ENCODE results near the gene PCAT7.
A peak's percentile ranks its signal among the peaks of the same experiment; 100 is the strongest.
"Not testable (repeated sequence)": the region's sequence is repeated elsewhere in the genome, so short reads cannot be mapped to it uniquely, and the experiment has no call there.

The PCAT7 gene

DNA sequence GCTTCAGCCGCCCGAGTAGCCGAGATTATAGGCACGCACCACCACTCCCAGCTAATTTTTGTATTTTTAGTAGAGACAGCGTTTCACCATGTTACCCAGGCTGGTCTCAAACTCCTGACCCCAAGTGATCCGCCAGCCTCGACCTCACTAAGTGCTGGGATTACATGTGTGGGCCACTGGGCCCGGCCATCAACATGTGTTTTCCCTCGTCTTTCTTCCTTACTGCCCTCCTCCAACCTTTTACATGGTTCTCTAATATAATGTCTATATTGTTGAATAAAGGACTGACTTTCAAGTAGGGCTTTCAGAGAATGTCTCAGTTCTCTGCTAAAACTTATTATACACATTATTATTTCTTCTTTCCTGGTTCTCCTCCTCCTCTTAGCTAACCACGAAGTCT lies 21.3 kb upstream of the PCAT7 start:
- no peak for DNase-seq (ENCODE audit: low spot score)
- no peak overlapping the region for H3K27ac ChIP-seq
- CTCF ChIA-PET = interaction anchor here (0.6 kb wide), 1 partner anchor 13 kb away, joined by 4 read pairs; no protein-coding TSS in a partner anchor
- POLR2A ChIA-PET (ENCODE audit: low non-redundant PET) = no interaction called here
- no peak for TF ChIP-seq CTCF (conservative IDR thresholded peaks at IDR 0.05; ENCODE audit: low read depth)

DNA sequence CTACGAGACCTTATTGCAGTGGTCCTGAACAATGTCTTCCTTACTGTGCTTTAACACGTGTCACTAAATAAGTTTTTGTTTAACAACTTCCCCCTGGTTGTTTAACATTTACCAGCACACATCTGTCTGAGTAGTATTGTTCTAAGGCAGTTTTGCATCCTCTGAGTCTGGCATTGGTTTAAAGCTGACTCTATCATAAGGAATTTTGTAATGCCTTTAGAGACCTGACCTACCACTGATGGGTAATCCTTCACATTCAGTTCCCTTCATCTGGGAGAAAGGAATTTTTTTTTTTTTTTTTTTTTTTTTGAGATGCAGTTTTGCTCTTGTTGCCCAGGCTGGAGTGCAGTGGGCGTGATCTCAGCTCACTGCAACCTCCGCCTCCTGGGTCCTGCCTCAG lies 20.0 kb upstream of the PCAT7 start:
- no peak for DNase-seq (ENCODE audit: low spot score)
- no peak for TF ChIP-seq CTCF (conservative IDR thresholded peaks at IDR 0.05; ENCODE audit: low read depth)
- H3K27ac ChIP-seq = no peak overlapping the region
- CTCF ChIA-PET = interaction anchor here (0.6 to 1.2 kb wide), 3 partner anchors 19 to 570 kb away, joined by 3 to 6 read pairs (median 4); no protein-coding TSS in a partner anchor
- POLR2A ChIA-PET (ENCODE audit: low non-redundant PET) = no interaction called here

DNA sequence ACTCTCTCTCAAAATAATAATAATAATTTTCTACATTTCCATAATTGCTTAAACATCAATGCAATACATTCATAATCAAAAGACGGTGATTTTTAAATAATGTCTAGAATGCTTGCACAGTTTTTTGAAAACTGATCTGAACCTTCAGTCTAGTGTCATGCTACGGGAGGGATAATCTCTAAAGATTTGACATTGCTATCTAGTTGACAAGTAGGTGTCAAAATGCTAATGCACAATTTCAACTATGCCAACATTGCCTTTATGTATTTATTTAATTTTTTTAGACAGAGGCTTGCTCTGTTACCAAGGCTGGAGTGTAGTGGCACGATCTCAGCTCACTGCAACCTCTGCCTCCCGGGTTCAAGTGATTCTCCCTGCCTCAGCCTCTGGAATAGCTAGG lies 16.0 kb upstream of the PCAT7 start:
- POLR2A ChIA-PET (ENCODE audit: low non-redundant PET) = no interaction called here
- no peak for TF ChIP-seq CTCF (conservative IDR thresholded peaks at IDR 0.05; ENCODE audit: low read depth)
- no peak for DNase-seq (ENCODE audit: low spot score)
- H3K27ac ChIP-seq = no peak overlapping the region
- CTCF ChIA-PET = interaction anchor here (0.6 kb wide), 1 partner anchor 540 kb away, joined by 4 read pairs; no protein-coding TSS in a partner anchor

- CTCF ChIA-PET; POLR2A ChIA-PET (ENCODE audit: low non-redundant PET); H3K27ac ChIP-seq; DNase-seq (ENCODE audit: low spot score): not testable (repeated sequence)
These were observed 10.5 kb upstream of the PCAT7 start for GRCh38 chr9:94544335-94544734.

DNA sequence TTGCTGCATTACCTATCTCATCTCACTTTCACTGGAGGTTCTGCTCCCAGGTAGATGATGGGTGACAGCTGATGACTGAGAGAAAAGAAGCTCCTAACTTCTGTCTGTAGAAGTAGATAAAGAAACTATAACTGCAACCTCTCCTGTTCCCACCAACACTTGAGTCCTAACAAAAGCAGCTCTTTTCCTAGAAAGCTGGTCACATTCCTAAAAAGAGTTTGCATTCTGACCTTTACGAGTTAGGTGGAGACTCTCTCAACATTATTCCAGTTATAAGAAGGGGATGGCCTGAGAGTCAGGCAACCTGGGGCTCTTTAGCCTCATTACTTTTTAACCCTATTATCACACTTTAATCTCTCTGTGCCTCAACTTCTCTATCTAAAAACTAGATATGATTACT lies 8.9 kb upstream of the PCAT7 start:
- TF ChIP-seq CTCF (conservative IDR thresholded peaks at IDR 0.05; ENCODE audit: low read depth) = no peak
- ChIA-PET POLR2A (ENCODE audit: low non-redundant PET) (no interaction called here), CTCF (interaction anchor here (0.6 to 0.7 kb wide), 5 partner anchors 36 to 1592 kb away, joined by 3 to 4 read pairs (median 3); no protein-coding TSS in a partner anchor)
- DNase-seq (ENCODE audit: low spot score) = no peak
- no peak overlapping the region for H3K27ac ChIP-seq

- no peak for TF ChIP-seq CTCF (conservative IDR thresholded peaks at IDR 0.05; ENCODE audit: low read depth)
- POLR2A ChIA-PET (ENCODE audit: low non-redundant PET) = interaction anchor here (0.7 kb wide), 1 partner anchor 26 kb away, joined by 4 read pairs; no protein-coding TSS in a partner anchor
- no peak for DNase-seq (ENCODE audit: low spot score)
- CTCF ChIA-PET = interaction anchor here (0.5 to 1.5 kb wide), 6 partner anchors 47 to 574 kb away, joined by 3 to 7 read pairs (median 4); no protein-coding TSS in a partner anchor
- 0 out of 2 replicates have a peak overlapping the region, but pooled peaks have one; percentile 77 for H3K27ac ChIP-seq
These were observed 1.6 kb upstream of the PCAT7 start for GRCh38 chr9:94553029-94553938.

- H3K27ac ChIP-seq = peak overlapping the region; percentile 77
- no peak for TF ChIP-seq CTCF (conservative IDR thresholded peaks at IDR 0.05; ENCODE audit: low read depth)
- POLR2A ChIA-PET (ENCODE audit: low non-redundant PET) = interaction anchor here (0.7 kb wide), 1 partner anchor 27 kb away, joined by 4 read pairs; no protein-coding TSS in a partner anchor
- CTCF ChIA-PET = interaction anchor here (0.5 to 1.5 kb wide), 9 partner anchors 43 to 1626 kb away, joined by 3 to 7 read pairs (median 4); no protein-coding TSS in a partner anchor
- DNase-seq (ENCODE audit: low spot score) = no peak
These were observed 825 bp upstream of the PCAT7 start for GRCh38 chr9:94554078-94554438.
